Testis (tissue), 2 donors: ENCODE data around the gene STEEP1.

Experiments used
- CTCF ChIP-seq, 3 experiments: fragments of 450-650 bp in 2 of 3; fragments of 200-600 bp in 1 of 3; sonication (generic) in 1 of 3; IDR thresholded peaks; one replicate each; pipeline ENCODE4 v1.5.1; 2016 to 2019; ENCODE audit warnings: antibody characterized with exemption in 3 of 3, mild to moderate bottlenecking in 2 of 3, moderate library complexity in 1 of 3
- POLR2A ChIP-seq: fragments of 450-650 bp; IDR thresholded peaks from one replicate; pipeline ENCODE4 v1.6.1; 2017; ENCODE audit warnings: antibody characterized with exemption, mild to moderate bottlenecking, moderate library complexity

GRCh38 chrX:119505945-119506344, 59.3 kb downstream of the STEEP1 start:
- TF ChIP-seq CTCF (IDR thresholded peaks at IDR 0.05) (no peak), POLR2A (no peak)
